Fibroblast of skin of abdomen (primary cell): Measurements from ENCODE around the gene SESTD1.
A peak's percentile ranks its signal among the peaks of the same experiment; 100 is the strongest.
"Not testable (repeated sequence)": the region's sequence is repeated elsewhere in the genome, so short reads cannot be mapped to it uniquely, and the experiment has no call there.

Source experiments
- DNase-seq: peaks from one replicate; pipeline ENCODE4 v3.0.0-alpha.2; 2013

The SESTD1 gene

DNA sequence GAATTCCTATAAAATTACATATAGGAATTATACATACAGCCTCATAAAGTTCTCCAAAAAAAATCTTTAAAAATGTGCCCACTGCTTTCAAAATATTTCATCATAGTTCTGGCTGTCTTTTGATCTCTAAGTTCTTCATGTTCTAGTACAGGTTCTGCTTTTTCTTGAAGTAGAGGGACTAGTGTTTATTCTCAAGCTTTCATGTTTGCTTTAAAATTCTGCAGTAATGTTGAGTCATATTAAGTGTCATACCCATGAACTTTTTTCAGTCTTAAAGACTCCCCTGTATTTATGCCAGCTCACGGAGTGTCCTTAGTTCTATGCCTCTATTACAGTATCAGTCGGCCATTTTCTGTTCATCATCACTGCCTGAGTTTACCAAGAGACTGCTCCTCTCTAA, 159.9 kb downstream of the SESTD1 start:
- peak; percentile 8 for DNase-seq

DNA sequence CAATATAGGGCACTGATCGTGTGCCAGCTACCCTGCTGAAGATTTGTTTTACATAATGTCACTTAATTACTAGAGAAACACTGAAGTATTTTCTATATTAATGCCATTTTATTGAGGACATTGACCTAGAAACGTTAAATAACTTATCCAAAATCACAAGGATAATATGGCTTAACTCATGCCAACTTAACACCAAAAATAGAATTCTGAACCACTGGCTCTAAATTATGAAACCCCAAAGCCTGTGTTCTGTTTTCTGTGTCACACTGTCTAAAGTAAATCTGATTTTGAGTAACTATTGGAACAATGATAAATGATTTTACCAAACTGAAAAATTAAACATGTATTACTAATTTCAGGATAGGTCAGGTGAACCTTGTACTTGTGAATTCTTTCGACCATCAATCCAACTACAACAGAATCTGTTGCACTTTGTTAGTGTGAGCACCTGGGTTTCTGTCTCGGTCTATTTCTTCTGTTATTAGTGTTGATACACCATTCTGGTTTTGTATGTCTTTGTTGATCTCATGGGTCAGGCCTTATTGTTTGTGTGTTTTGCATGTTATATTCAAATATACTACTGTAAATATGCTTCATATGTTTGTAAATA, 166.4 kb downstream of the SESTD1 start:
- no peak for DNase-seq

DNA sequence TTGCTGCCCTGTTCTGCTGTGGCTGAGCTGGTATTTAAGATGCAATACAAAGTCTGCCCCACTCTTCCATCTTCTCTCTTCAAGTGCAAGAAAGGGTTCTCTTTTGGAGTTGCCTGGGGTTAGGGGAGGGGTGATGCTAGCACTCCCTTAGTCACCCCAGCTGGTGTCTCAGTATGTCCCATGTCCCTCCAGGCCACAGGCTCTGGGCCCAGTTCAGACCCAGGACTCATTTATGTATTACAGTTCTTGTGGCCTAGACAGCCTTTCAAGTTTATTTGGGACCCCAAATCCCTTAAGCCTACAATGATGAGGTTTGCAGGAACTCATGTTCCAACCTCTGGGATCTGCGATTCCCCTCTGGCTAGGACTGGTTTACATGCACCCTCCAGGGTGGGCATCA, 167.5 kb downstream of the SESTD1 start:
- DNase-seq = no peak

- no peak for DNase-seq
Observed at GRCh38 chr2:179096090-179096489, 168.5 kb downstream of the SESTD1 start.

- DNase-seq = not testable (repeated sequence)
Observed at GRCh38 chr2:179092912-179093311, 171.7 kb downstream of the SESTD1 start.

DNA sequence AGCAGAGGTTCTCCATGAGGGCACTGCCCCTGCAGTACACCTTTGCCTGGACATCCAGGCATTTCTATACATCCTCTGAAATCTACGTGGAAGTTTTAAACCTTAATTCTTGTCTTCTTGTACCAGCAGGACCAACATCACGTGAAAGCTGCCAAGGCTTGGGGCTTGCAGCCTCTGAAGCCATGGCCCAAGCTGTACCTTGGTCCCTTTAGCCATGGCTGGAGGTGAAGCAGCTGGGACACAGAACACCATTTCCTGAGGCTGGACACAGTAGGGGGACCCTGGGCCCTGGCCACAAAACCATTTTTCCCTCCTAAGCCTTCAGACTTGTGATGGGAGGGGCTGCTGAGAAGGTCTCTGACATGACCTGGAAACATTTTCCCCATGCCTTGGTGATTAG, 181.9 kb downstream of the SESTD1 start:
- DNase-seq = no peak

- no peak for DNase-seq
Observed at GRCh38 chr2:179081954-179082353, 182.7 kb downstream of the SESTD1 start.

DNA sequence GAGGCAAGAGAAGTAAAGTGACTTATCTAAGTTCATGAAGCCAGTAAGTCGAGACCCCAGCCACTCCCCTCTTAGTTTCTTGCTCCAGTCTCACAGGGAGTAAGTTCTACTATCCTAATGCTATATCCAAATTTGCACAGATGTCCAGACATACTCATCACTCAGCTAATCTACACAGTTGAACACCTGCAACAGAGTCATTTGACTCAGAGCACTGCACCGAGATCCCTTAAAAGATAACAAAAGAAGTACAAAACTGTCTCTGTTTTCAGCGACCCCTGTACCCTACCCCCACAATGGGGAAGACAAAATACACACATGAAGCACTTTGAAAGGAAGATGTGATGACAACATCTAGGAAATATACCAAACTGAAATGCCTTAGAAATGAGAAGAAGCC, 192.1 kb downstream of the SESTD1 start:
- DNase-seq = no peak

GRCh38 chr2:179071810-179072355, 192.7 kb downstream of the SESTD1 start:
- DNase-seq = no peak

GRCh38 chr2:179070895-179071294, 193.7 kb downstream of the SESTD1 start:
- DNase-seq = no peak

GRCh38 chr2:179069685-179070084, 194.9 kb downstream of the SESTD1 start:
- DNase-seq = no peak

GRCh38 chr2:179068991-179069643, 195.5 kb downstream of the SESTD1 start:
- no peak for DNase-seq

GRCh38 chr2:179059026-179059700, 205.5 kb downstream of the SESTD1 start:
- no peak for DNase-seq

GRCh38 chr2:179057737-179058136, 206.9 kb downstream of the SESTD1 start:
- no peak for DNase-seq

GRCh38 chr2:179053568-179053967, 211.1 kb downstream of the SESTD1 start:
- not testable (repeated sequence) for DNase-seq
